Inflammatory macrophage treated with lipopolysaccharide for 1 hour (primary cell): ENCODE results near the gene WDR64.

Experiments
- DNase-seq, 2 donors: peaks; one replicate each; pipeline ENCODE4 v3.0.0-alpha.2; 2020 to 2022

WDR64 gene

DNA sequence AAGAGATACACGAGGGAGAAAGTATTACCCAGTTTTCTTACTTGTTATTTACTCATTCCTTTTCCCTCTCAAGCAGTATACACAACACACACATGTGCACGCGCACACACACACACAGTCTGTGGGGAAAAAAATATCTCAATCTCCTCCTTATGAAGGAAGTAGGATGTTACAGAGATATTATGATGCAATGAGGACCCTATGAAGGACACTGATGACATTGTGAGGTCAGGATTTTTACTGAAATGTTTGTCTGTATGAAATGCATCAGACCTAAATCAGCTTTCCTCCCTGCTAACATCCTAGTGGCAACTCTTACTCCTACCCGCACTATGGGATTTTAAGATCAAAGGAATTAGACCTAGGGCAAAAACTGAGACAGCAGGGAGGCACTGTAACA is at the start of gene WDR64:
Gene WDR64, plus strand, starts transcription at position 270 of the 400 bp plus-strand sequence. CDS start 204 bp downstream, outside the sequence.
- DNase-seq, result no peak

DNA sequence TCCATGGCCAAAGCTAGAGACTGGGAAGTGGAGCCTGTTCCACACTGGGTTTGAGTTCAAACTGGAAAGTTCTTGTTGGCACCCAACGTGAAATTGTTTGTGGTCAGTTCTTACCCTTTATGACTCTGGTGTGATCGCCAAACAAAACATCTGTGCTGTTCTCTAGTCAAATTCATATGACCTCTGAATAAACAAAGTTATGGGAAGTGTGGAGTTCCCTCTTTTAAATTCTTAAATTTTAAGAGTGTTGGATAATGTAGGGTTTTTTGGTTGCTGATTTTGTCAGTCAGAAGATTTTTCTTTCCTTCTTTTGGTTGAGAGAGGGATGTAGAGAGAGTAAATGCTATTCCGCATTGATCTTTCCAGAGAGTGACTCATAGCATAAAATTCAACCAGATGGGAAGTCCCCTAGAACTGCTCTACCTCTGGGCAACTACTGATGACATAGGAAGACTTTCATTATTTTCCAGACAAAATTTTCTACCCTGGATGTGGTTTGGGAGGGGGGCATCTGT is 48.3 kb upstream of the WDR64 start:
- peak; percentile 85 to 94 for DNase-seq

DNA sequence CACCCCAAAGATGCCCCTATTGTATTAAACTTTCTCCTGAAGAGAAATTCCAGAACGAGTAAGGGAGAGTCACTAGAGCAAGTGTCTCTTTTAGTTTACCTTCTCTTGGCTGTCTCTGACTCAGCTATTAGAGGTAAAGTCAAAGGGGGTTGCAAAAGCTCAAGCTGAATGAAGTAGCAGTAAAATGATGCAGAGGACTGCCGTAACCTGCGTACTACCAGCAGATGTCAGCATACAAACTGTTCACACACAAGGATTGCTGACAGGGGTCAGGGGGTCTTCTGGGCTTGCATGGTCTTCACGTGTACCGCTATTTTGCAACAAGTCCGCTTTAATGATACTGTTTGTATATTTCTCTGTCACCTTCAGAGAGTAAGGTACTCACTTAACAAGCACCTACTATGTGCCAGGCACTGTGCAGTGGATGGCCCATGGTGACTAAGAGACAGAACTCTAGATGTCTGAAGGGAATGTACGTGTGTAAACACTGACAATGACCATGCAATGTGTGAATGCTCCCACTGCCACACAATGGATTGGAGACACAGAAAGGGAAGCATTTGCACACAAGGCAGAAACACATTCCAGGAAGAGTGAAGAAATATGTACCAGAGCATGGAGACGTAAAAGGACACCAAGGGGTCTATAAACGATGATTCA is 46.8 kb upstream of the WDR64 start:
- peak; percentile 36 to 37 for DNase-seq

DNA sequence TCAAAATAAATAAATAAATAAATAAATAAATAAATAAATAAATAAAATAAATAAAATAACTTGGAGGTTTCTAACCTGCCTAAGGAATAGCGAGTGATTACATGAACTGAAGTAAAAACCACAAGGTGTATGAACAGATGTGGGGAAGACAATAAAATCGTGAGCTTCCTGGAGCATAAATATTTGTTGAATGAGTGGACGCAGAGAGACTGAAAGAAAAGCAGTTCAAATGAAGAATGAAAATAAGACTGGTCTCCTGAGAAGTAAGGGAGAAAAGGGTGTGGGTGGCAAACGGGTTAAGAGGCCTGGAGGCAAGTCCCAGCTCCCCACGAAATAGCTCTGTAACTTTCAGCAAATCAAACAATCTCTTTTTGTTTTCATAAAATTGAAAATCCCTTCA is 45.5 kb upstream of the WDR64 start:
- DNase-seq, result no peak

DNA sequence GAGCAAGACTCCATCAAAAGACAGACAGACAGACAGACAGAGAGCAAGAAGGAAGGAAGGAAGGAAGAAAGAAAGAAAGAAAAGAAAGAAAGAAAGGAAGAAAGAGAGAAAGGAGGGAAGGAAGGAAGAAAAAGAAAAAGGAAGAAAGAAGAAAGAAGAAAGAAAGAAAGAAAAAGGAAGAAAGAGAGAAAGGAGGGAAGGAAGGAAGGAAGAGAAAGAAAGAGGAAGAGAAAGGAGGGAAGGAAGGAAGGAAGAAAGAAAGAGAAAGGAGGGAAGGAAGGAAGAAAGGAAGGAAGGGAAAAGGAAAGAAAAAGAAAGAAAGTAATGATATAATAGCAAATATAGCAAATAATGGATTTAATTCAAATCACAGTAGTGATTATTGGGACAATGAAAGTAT is 44.6 kb upstream of the WDR64 start:
- DNase-seq, result no peak

DNA sequence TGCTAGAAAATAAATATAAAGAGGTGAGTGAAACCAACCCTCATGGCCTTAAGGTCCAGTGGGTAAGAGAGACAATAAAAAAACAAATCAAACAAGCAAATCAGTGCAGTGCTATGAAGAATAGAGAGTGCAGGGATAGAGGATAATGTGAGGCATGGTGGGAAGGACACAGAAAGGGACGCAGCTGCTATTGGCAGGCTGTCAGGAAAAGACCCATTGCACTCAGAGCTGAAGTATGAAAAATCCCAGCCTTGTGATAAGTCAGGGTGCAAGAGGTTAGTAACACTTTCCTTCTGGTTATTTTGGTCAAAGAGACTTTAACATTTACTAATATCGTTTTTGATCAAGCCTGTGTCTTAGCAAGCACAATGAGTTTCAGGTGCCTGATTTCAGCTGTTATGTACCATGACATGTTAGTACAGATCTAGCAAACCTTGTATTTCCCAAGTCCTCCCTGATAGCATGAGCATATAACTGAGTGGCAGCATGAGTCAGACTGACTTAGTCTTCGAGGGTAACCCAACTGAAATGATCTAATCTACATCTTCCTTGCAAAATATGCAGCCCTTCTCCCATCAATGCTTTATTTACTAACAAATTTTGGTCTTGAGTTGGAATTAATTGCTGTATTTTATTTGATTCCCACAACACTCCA is 43.6 kb upstream of the WDR64 start:
- DNase-seq, result peak; percentile 57 to 84

DNA sequence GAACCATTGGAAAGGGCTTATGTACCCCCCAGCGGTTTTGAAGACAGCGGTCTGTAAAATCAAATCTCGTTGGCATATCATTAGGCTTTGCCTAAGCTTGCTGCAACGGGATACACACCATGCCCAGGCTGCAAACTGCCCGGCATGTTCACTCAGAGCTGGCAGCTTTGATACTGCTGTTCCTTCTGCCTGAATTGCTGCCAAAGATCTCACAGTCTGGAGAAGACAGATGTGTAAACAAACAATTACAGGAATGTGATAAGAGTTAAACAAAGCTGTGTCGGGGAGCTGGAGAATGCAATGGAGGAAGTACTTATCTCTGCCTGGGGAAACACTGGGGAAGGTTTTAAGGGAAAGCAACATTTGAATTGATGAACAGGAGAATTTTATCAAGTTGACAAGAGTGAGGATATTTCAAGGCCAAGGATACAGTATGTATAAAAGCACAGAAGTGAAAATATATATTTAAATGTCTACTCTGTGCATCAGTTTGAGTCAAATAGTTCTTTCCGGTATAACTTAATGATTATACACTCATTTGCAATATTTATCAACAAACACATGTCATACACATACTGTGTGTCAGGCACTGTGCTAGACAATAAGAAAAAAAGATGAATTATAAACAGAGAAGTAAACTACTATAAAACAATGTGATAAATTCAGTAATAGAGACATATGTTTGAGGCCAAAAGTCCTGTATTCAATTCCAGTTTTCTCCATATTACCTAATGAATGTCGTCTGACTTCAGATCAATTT is 41.8 kb upstream of the WDR64 start:
- no peak for DNase-seq

DNA sequence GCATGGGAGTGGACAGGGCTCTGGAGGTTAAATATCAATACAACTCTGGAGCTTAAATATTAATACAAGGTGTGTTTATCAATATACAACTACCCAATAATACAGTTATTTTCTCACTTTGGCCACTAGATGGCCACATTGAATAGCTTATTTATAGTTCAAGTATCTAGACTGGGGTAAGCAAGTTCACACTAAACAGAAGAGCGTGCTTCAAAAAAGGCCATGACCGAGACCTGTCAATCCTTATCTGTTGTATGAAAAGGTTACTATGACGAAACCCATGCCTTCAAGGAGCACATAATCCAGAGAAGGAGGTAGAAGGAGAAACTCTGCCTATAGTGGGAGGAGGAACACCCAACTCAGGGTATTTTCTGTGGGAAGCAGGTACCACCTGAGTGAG is 41.0 kb upstream of the WDR64 start:
- DNase-seq, result peak; percentile 73 to 79

DNA sequence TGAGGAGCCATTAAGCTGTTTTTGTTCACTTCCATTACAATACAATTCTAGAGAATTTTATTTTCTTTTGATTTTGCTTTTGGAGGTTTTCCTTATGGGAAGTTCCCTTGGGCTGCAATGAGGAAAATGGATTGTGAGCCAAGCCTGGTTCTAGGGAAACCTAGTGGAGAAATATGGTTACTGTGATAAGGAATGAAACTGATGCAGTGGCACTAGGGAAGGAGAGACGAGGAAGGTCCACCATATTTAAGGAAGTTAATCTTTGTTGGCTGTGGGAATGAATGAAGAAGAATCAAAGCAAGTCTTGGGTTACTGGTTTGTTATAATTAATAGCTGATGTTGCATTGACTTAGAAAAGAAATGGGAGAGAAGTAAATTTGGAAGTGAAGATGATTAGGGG is 40.3 kb upstream of the WDR64 start:
- DNase-seq, result peak; percentile 42 to 43

DNA sequence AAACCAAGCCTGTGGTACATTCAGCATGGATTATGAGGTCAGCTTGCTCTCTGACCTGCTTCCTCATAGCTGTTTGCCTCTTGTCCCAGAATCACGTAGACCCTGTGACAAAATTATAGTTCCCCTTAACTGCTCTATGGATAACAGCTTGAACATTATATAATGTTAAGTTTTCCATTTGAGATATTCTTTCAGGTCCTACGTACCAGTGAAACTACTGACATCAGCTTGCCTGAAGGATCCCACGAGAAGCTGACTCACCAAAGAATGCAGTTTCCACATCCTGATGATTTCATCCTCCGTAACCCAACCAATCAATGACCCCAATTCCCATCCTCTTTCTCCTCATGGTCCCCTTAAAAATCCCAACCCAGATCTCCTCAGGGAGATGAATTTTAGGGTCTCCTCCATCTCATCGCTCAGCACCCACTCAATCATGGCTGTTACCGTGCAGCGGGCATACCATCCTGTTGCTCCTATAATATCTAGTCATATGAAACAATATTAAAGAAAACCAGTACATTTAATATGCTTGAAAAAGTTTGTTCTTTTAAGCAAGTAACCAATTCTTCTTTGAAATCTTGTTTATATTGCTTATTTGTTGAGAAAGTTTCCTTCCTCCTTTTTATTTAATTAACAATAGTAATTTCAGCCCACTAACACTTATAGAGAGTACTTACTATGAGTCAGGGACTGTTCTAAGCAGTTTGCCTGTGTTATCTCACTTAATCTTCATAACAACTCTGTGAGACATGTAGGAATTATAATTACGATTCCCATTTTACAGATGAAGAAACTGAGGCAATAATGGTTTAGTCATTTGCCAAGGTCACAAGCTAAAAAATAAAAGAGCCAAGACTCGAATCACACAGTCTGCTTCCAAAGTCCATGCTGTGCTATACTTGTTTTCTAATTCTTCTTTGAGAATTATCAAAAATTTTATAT is 39.3 kb upstream of the WDR64 start:
- DNase-seq, result peak; percentile 93 to 98

DNA sequence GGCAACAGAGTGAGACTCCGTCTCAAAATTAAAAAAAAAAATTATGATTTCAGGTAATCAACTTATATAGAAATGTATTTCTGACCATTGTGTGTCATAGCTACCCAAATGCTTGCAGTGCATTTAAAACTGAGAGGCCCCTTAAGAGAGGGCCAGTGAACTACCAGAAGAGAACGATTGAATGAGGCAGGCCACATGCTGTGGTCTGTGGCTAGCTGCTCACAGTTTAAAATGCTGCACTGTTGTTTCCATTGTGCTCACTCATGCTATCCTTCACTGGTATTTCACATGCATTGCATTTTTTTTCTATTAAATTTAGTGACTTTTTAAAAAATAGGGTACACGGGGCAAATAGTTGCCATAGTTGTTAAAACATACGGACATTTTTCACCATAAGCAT is 37.9 kb upstream of the WDR64 start:
- DNase-seq, result no peak

DNA sequence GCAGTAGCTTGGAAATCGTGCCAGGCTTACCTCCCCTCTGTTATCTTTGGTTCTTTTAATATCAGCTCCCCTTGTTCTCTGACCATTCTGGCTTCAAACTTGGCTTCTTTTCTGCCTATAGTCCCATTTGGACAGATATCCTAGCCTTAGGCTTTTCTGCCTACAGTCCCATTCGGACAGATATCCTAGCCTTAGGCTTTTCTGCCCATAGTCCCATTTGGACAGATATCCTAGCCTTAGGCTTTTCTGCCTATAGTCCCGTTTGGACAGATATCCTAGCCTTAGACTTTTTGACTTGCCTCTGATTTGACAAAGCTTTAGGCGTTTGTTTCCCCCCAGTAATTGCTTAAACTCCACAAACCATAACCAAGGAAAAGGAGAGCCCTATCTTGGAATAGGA is 37.5 kb upstream of the WDR64 start:
- DNase-seq, result no peak

DNA sequence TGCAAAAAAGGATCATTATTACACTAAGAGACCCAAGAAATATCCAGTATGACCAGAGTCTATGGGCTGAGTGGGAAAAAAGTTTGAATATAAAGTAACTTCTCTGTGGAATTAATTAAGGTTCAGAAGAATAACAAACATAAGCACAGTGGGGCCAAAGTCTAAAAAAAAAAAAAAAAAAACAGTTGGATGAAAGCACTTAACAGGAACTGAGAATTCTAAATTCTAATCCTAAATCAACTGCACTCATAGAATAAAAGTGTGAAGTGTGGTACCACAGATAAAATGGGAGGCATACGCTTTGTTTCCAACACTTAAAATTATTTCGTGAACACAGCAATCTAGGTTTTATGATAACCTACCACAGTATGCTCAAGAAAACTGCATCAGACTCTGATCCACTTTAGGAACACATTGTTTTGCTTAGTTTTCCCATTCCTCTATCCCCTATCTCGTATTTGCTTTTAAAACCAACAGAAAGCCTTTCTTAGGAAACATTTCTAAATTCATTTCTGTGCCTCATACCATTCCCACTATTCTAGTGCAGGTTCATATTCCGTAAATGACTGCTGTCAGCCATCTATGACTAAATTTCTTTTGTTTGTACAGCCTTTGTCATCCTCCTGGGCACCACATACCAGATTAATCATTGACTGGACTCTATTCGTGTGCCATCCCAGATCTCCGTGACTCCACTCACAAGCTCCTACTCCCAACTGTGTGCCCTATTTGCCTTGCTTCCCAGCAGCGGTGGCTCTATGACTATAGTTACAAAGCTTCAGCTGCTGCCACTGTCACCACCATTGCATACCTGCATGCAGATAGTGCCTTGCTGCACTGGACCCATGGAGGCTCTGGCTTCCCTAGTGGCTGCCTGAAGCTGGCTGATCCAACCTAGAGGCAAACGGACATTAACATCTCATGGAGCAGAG is 36.8 kb upstream of the WDR64 start:
- no peak for DNase-seq

DNA sequence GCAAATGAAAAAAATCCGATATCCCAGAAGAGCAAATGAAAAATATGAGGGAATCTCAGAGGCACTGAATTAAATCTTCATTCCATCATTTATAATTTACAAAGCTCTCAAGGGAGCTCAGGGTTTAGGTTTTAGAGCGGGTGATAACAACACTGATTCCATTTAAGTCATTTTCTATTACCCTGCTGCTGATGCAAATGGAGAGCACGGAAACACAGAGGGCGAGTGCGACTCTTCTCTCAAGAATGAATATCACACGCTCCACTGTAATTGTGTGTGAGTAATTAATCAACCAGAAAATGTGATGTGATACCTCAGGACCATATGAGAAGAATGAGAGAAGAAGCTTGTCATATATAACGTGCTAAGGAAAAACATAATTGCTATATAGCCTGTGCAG is 34.7 kb upstream of the WDR64 start:
- DNase-seq, result no peak

DNA sequence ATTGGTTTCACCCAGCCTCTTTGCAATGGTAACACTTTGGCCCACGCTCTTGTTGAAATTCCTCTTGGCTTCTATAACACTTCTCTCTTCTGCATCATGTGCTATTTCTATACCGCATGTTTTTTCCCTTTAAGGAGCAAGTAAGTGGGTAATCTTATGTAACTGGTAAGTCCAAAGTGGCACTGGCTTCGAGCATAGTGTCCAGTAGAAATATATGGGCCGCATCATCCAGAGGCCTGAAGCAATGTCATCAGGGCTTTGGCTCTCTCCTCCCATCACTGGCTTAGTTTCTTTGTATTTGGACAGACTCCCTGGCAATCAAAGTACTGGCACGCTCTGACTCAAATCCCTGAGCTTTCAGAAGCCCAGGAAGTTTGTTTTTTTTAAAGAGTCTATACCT is 29.4 kb upstream of the WDR64 start:
- peak; percentile 51 to 90 for DNase-seq

DNA sequence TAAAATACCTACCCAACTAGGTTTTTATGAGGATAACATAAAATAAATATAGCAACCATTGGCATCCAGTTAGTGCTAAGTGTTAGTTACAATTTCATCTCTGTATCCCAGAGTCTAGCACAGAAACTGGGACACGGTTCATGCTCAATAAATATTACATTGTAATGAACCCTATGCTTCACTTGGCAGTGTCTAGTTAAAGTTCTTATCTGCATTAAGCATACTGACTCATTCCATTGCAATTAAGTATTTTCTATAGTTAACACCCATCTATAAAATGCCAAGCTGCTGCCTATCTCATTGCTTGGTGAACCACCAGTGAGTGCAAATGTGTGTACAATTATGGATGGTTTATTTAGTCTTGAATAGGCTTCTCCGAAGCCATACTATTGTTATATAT is 27.1 kb upstream of the WDR64 start:
- DNase-seq, result no peak

DNA sequence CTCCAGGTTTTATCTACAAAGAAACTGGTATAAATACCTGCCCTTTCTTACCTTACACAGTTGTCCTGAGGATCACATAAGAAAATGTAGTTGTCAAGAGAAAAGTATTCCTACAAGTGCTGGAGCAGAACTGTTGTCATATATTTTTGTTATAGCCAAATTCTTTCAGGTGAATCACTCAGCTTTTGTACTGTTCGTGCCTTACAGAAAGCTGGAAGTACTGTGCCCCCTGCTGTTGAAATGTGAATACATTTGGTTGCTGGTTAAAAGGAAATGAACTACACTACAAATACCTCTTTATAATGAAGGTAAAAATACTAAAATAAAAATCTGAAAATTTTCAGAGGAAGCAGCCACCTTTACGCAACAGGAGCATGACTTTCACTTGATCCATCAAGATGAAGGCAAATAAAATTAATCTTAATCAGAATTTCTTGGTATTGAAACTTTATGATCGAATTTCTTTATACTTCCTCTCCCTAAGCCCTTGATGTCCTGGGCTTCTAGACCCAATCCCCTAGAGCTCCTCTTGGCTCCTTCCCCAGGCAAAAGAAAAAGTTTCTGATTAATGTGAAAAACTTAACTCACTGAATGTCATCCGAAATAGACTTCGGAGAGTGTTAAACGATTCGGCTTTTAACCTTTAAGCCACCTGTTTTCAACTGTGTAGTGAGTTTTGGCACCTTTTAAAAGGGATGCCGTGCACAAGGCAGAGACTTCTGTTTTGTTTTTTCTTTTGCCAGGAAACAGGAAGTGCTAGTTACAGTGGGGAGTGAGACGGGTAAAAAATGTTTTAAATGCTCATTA is 24.4 kb upstream of the WDR64 start:
- peak; percentile 61 to 77 for DNase-seq

DNA sequence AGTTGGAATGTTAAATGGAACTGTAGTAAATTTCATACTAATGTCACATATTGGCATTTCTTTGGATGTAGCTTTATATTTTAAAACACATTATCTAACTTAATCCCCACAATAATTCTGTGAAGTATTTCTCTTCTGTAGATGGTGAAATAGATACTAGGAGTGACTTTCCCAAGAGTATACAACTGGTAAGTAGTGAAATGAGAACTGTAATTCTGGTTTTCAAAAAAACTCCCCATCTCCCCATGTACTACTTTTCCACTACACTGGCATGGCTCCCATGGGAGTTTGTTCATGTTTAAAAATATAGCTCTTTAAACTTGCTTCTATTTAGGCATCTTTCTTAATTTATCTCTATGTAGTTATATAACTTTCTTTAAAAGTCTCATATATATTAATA is 22.1 kb upstream of the WDR64 start:
- DNase-seq, result no peak

DNA sequence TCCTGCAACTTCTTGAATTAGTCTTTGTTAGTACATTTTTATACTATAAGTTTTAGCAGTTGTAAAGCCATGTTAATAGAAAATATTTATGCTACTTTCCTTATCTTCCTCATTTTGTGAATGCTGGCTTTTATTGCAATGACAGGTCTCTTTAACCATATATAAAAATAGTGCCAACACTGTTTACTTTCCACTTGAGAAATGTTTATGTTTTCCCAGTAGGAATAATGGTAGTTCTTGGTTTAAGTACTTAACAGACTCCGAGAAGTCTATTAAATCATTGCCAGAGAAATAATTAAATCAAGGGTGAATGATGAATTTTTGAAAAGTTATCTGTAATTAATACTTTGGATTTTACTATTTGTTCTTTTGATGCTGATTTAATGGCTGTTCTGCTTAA is 21.6 kb upstream of the WDR64 start:
- DNase-seq, result no peak

DNA sequence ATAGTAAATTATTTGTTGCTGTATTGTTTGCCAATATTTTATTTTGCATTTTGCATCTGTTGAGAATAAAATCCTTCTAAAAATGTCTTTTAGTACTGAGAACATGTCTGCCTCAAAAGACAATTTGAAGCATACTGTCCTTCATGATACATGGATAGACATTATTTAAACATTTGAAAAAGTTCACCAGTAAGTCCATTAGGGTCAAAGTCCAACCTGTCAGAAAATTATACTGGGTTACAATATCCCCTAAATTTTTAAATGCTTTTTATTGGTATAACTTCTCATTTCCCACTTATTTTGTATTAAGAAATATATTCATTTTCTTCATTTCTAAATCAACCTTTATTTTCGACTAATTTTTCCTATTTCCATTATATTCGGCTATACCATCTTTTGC is 21.2 kb upstream of the WDR64 start:
- no peak for DNase-seq

DNA sequence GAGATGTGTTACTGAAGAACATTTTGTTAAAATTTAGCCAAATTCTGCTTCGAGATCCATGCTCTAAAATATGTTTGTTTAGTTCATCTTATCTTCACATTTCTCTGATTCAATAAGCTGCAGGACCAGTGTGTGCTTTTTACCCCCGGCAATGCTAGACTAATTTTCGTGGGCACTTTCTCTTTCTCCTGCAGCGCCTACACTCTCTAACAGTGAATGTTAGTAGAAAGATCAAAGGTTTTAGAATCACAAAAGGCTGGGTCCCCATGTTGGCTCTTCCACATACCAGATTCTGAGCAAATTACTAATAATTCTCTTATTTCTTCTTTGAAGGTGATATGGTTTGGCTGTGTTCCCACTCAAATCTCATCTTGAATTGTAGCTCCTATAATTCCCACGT is 20.4 kb upstream of the WDR64 start:
- DNase-seq, result no peak
